IMR-90 (cell line): ENCODE results near the gene STYXL1. TPM values are rescaled to one million over a fixed set of nuclear protein-coding genes. Genes with fewer than 3 reads are reported as not detected.

Experiments used
- ATAC-seq: fragments of 200-7000 bp; cut with Tn5 transposase; 2 replicates; pipeline ENCODE4 v1.9.1; 2020; ENCODE audit warnings: low read depth, mild to moderate bottlenecking, moderate library complexity
- BruUV-seq: library from RNA; stranded (reverse); fragments of 400-500 nt; replicated peaks from 2 replicates; lab custom pipeline; 2021; lab: Mats Ljungman, UMichigan
- CTCF ChIA-PET: fragments of 300-600 bp; formaldehyde crosslinking; extraction: SDS; loops from one replicate; lab custom pipeline; 2021; ENCODE audit warnings: antibody characterized with exemption; lab: Yijun Ruan, JAX
- POLR2A ChIA-PET: fragments of 300-600 bp; sonication (Branson Sonifier 250); formaldehyde crosslinking; loops from one replicate; lab custom pipeline; 2022; ENCODE audit warnings: antibody characterized with exemption; ENCODE audit not compliant: unreplicated experiment; lab: Charles Lee
- DNase-seq: peaks from one replicate; pipeline ENCODE4 v3.0.0; 2013
- H2AFZ ChIP-seq: replicated peaks from 2 replicates; pipeline ENCODE3; 2013; ENCODE audit warnings: low read length, mild to moderate bottlenecking; ENCODE audit not compliant: poor library complexity
- H2AK5ac ChIP-seq: 2 replicates; pipeline ENCODE4 v1.6.1; 2013; ENCODE audit warnings: low read depth, low read length, inconsistent platforms
- H2AK9ac ChIP-seq: replicated peaks from 2 replicates; pipeline ENCODE3; 2013; ENCODE audit warnings: mild to moderate bottlenecking, low read depth, low read length, moderate library complexity; ENCODE audit not compliant: poor library complexity
- H2BK120ac ChIP-seq: 2 replicates; pipeline ENCODE4 v1.6.1; 2013; ENCODE audit warnings: low read depth, low read length, inconsistent platforms
- H2BK15ac ChIP-seq: 3 replicates; pipeline ENCODE4 v1.6.1; 2013; ENCODE audit warnings: low read depth, low read length, inconsistent platforms
- H2BK20ac ChIP-seq: 2 replicates; pipeline ENCODE4 v1.6.1; 2013; ENCODE audit warnings: low read depth, mild to moderate bottlenecking, inconsistent platforms, low read length, moderate library complexity
- H2BK5ac ChIP-seq: 2 replicates; pipeline ENCODE4 v1.6.1; 2013; ENCODE audit warnings: mild to moderate bottlenecking, low read depth, low read length, inconsistent platforms; ENCODE audit not compliant: poor library complexity, severe bottlenecking
- H3K14ac ChIP-seq: replicated peaks from 2 replicates; pipeline ENCODE4 v1.6.1; 2013; ENCODE audit warnings: low read depth, low read length, inconsistent platforms
- H3K18ac ChIP-seq: 2 replicates; pipeline ENCODE4 v1.6.1; 2013; ENCODE audit warnings: low read depth, low read length, control low read depth
- H3K23ac ChIP-seq: 2 replicates; pipeline ENCODE4 v1.6.1; 2013; ENCODE audit warnings: low read depth, low read length, inconsistent platforms
- H3K27ac ChIP-seq: 2 replicates; pipeline ENCODE4 v1.5.1; 2013; ENCODE audit warnings: mild to moderate bottlenecking, control low read depth, low read length; ENCODE audit not compliant: insufficient read depth
- H3K27me3 ChIP-seq: 2 replicates; pipeline ENCODE4 v1.6.1; 2013; ENCODE audit warnings: low read length; ENCODE audit not compliant: control insufficient read depth, insufficient read depth
- H3K36me3 ChIP-seq: 2 replicates; pipeline ENCODE4 v1.6.1; 2013; ENCODE audit warnings: low read length, mixed read lengths; ENCODE audit not compliant: control insufficient read depth, insufficient read depth
- H3K4ac ChIP-seq: 2 replicates; pipeline ENCODE4 v1.6.1; 2013; ENCODE audit warnings: low read depth, low read length, inconsistent platforms
- H3K4me1 ChIP-seq: 2 replicates; pipeline ENCODE4 v1.6.1; 2013; ENCODE audit warnings: low read length, mixed read lengths; ENCODE audit not compliant: control insufficient read depth, insufficient read depth
- H3K4me2 ChIP-seq: 2 replicates; pipeline ENCODE4 v1.6.1; 2013; ENCODE audit warnings: low read depth, mild to moderate bottlenecking, control low read depth, low read length, moderate library complexity
- H3K4me3 ChIP-seq: 2 replicates; pipeline ENCODE4 v1.5.1; 2013; ENCODE audit warnings: low read depth, mild to moderate bottlenecking, control low read depth, low read length, moderate library complexity; ENCODE audit not compliant: insufficient read depth
- H3K56ac ChIP-seq: 2 replicates; pipeline ENCODE4 v1.6.1; 2013; ENCODE audit warnings: low read length, inconsistent platforms; ENCODE audit not compliant: insufficient read depth; ENCODE audit errors: extremely low read depth
- H3K79me1 ChIP-seq, 2 experiments: 2 replicates each; pipeline ENCODE4 v1.6.1; 2013; ENCODE audit warnings: low read length in 2 of 2, inconsistent platforms in 1 of 2, low read depth in 1 of 2
- H3K9ac ChIP-seq: 2 replicates; pipeline ENCODE4 v1.6.1; 2013; ENCODE audit warnings: low read depth, low read length, control low read depth
- H3K9me1 ChIP-seq: 2 replicates; pipeline ENCODE4 v1.6.1; 2013; ENCODE audit warnings: low read length, inconsistent platforms; ENCODE audit not compliant: insufficient read depth
- H3K9me3 ChIP-seq: 2 replicates; pipeline ENCODE4 v1.6.1; 2013; ENCODE audit warnings: low read length; ENCODE audit not compliant: control insufficient read depth, insufficient read depth
- H4K20me1 ChIP-seq: 2 replicates; pipeline ENCODE4 v1.6.1; 2013; ENCODE audit warnings: low read length, inconsistent platforms; ENCODE audit not compliant: insufficient read depth
- H4K5ac ChIP-seq: 2 replicates; pipeline ENCODE4 v1.6.1; 2013; ENCODE audit warnings: mild to moderate bottlenecking, low read depth, low read length, control low read depth
- H4K8ac ChIP-seq, 2 experiments: 2 replicates each; pipeline ENCODE4 v1.6.1; 2013; ENCODE audit warnings: low read depth in 2 of 2, low read length in 2 of 2, control low read depth in 1 of 2, inconsistent platforms in 1 of 2
- H4K91ac ChIP-seq: 2 replicates; pipeline ENCODE4 v1.6.1; 2013; ENCODE audit warnings: low read depth, low read length, inconsistent platforms; ENCODE audit not compliant: insufficient read depth
- BHLHE40 ChIP-seq: fragments of 150-350 bp; IDR thresholded peaks from 2 replicates; pipeline ENCODE4 v1.6.1; 2016; ENCODE audit warnings: mild to moderate bottlenecking, low read depth, low read length
- CEBPB ChIP-seq: IDR thresholded peaks from 2 replicates; pipeline ENCODE4 v1.6.1; 2012; ENCODE audit warnings: low read depth, low read length, improper control_type of control experiment
- CHD1 ChIP-seq: IDR thresholded peaks from 2 replicates; pipeline ENCODE4 v1.6.1; 2012; ENCODE audit warnings: low read depth, low read length, improper control_type of control experiment
- ELK1 ChIP-seq: fragments of 150-350 bp; IDR thresholded peaks from 2 replicates; pipeline ENCODE4 v1.6.1; 2016; ENCODE audit warnings: low read depth, mild to moderate bottlenecking, low read length, moderate library complexity, borderline replicate concordance
- FOS ChIP-seq: fragments of 150-350 bp; IDR thresholded peaks from 2 replicates; pipeline ENCODE4 v1.6.1; 2016; ENCODE audit warnings: low read depth, low read length
- MAFK ChIP-seq: IDR thresholded peaks from 2 replicates; pipeline ENCODE4 v1.6.1; 2012; ENCODE audit warnings: low read depth, low read length, improper control_type of control experiment
- MAZ ChIP-seq: IDR thresholded peaks from 2 replicates; pipeline ENCODE4 v1.6.1; 2012; ENCODE audit warnings: low read depth, mild to moderate bottlenecking, low read length, improper control_type of control experiment, moderate library complexity, borderline replicate concordance
- MXI1 ChIP-seq: IDR thresholded peaks from 2 replicates; pipeline ENCODE4 v1.6.1; 2012; ENCODE audit warnings: low read depth, mild to moderate bottlenecking, low read length, moderate library complexity, borderline replicate concordance
- NFE2L2 ChIP-seq: fragments of 150-350 bp; IDR thresholded peaks from 2 replicates; pipeline ENCODE4 v1.6.1; 2016; ENCODE audit warnings: low read depth, mild to moderate bottlenecking, low read length
- POLR2A ChIP-seq: IDR thresholded peaks from 2 replicates; pipeline ENCODE4 v1.6.1; 2012; ENCODE audit warnings: mild to moderate bottlenecking, low read depth, low read length
- RCOR1 ChIP-seq: IDR thresholded peaks from 2 replicates; pipeline ENCODE4 v1.6.1; 2012; ENCODE audit warnings: mild to moderate bottlenecking, low read length, improper control_type of control experiment; ENCODE audit not compliant: insufficient replicate concordance
- SMC3 ChIP-seq: fragments of 150-350 bp; IDR thresholded peaks from 2 replicates; pipeline ENCODE4 v1.6.1; 2016; ENCODE audit warnings: low read depth, mild to moderate bottlenecking, antibody characterized with exemption, low read length, moderate library complexity
- WGBS, 2 experiments: methylation state at CpG; one replicate each; pipeline versions ENCODE4 v1.1.5 to v1.1.7; 2013; ENCODE audit warnings: missing lambda C conversion rate in 2 of 2; ENCODE audit not compliant: insufficient read length in 1 of 2; ENCODE audit errors: extremely low coverage in 2 of 2; 5-methylcytosine and 5-hydroxymethylcytosine counted together
- dilution Hi-C: fragments of 300-500 bp; cut with HindIII; formaldehyde crosslinking; loops from one replicate; pipeline ENCODE4 v1.14.3; 2018; ENCODE audit warnings: low sequenced_read_pairs; ENCODE audit not compliant: unreplicated experiment
- in situ Hi-C: fragments of 300-500 bp; cut with MboI; formaldehyde crosslinking; loops from 3 replicates; pipeline ENCODE4 v1.14.3; 2019; ENCODE audit warnings: low sequenced_read_pairs, inconsistent platforms, mixed read lengths
- intact Hi-C: fragments of 100-400 bp; cut with micrococcal nuclease; formaldehyde crosslinking; loops from 2 replicates; pipeline ENCODE4 v1.10.0; 2022
- polyA plus RNA-seq, 3 experiments: library from polyadenylated mRNA; depleted of rRNA; stranded (reverse); fragments of >200 nt; gene quantifications; 2 replicates each; pipeline ENCODE4 v1.2.3, GENCODE V29; 2012; ENCODE audit warnings: low replicate concordance in 1 of 3
- total RNA-seq: library from RNA; depleted of rRNA; stranded (reverse); fragments of >200 nt; gene quantifications from 2 replicates; pipeline ENCODE4 v1.2.3, GENCODE V29; 2012
- TF ChIP-seq, protein P1 (sequence below): conservative IDR thresholded peaks from 2 replicates; pipeline ENCODE4 v1.5.1; 2012; ENCODE audit warnings: mild to moderate bottlenecking, low read depth, low read length, improper control_type of control experiment
- TF ChIP-seq, protein P2 (sequence below): fragments of 150-350 bp; IDR thresholded peaks from 2 replicates; pipeline ENCODE4 v1.6.1; 2017; ENCODE audit warnings: mild to moderate bottlenecking, antibody characterized with exemption, low read length, low read depth

STYXL1 gene
- total and polyA plus RNA-seq, 2 of the 4 experiments (the other 2 are of a cell fraction) = 66.1 to 73.8 TPM

- ATAC-seq = peak; percentile 0; the same call in 1 of the 2 replicates
- in situ Hi-C loops = no loop called here
- DNase-seq = no peak
These were observed 52.7 kb downstream of the STYXL1 start for GRCh38 chr7:75995052-75995471.

More at GRCh38 chr7:75995052-75995471, 52.7 kb downstream of the STYXL1 start:
- Histone ChIP-seq H3K27ac (peak overlapping the region; percentile 67), H3K27me3 (no peaks in the 10 kb centered on the region), H3K56ac (peak overlapping the region; percentile 77; the same call in 1 of the 2 replicates), H2AFZ (peak overlapping the region; percentile 100), H3K4ac (peak overlapping the region; percentile 74), H3K18ac (no peak overlapping the region), H2BK15ac (0 out of 3 replicates have a peak overlapping the region, but pooled peaks have one; percentile 74), H4K91ac (peak overlapping the region; percentile 96; the same call in 1 of the 2 replicates), H4K8ac (peak overlapping the region; percentile 74 to 80; a peak in 3 of 4 replicates), H2BK120ac (0 out of 2 replicates have a peak overlapping the region, but pooled peaks have one; percentile 35), H3K79me1 (peaks cover 4 to 19% of the 10 kb centered on the region in 2 experiments; a peak in 3 of 4 replicates), H2BK20ac (0 out of 2 replicates have a peak overlapping the region, but pooled peaks have one; percentile 1), H2AK9ac (peak overlapping the region; percentile 83), H3K4me3 (peak overlapping the region; percentile 62), H4K5ac (peak overlapping the region; percentile 92; the same call in 1 of the 2 replicates), H3K9me3 (no peaks in the 10 kb centered on the region), H4K20me1 (no peaks in the 10 kb centered on the region), H3K36me3 (peaks cover 8% of the 10 kb centered on the region; the same call in 1 of the 2 replicates), H3K4me2 (peak overlapping the region; percentile 100), H3K9me1 (peaks cover 6% of the 10 kb centered on the region; the same call in 1 of the 2 replicates), H3K9ac (peak overlapping the region; percentile 94), H3K23ac (peak overlapping the region; percentile 30; the same call in 1 of the 2 replicates), H3K4me1 (peaks cover 15% of the 10 kb centered on the region), H3K14ac (peak overlapping the region; percentile 88), H2AK5ac (peak overlapping the region; percentile 85), H2BK5ac (peak overlapping the region; percentile 86)
- BruUV-seq = no TSS peak
- intact Hi-C loops = no loop called here
- WGBS, 2 experiments = 0% methylated on average over 1 of the region's 11 CpGs; no CpG with 5 or more reads in 1 of the 2 experiments
- dilution Hi-C loops = no loop called here
- POLR2A ChIA-PET = interaction anchor here (0.5 kb wide), 1 partner anchor 68 kb away, joined by 5 read pairs; no protein-coding TSS in a partner anchor
- CTCF ChIA-PET = interaction anchor here (0.6 kb wide), 1 partner anchor 217 kb away, joined by 6 read pairs; no protein-coding TSS in a partner anchor
- TF ChIP-seq POLR2A (no peak), MAFK (no peak), BHLHE40 (no peak), FOS (no peak), RCOR1 (no peak), CHD1 (no peak), MXI1 (no peak), NFE2L2 (no peak), ELK1 (no peak), CEBPB (no peak), SMC3 (no peak), MAZ (no peak)
- TF ChIP-seq, protein P1, sequence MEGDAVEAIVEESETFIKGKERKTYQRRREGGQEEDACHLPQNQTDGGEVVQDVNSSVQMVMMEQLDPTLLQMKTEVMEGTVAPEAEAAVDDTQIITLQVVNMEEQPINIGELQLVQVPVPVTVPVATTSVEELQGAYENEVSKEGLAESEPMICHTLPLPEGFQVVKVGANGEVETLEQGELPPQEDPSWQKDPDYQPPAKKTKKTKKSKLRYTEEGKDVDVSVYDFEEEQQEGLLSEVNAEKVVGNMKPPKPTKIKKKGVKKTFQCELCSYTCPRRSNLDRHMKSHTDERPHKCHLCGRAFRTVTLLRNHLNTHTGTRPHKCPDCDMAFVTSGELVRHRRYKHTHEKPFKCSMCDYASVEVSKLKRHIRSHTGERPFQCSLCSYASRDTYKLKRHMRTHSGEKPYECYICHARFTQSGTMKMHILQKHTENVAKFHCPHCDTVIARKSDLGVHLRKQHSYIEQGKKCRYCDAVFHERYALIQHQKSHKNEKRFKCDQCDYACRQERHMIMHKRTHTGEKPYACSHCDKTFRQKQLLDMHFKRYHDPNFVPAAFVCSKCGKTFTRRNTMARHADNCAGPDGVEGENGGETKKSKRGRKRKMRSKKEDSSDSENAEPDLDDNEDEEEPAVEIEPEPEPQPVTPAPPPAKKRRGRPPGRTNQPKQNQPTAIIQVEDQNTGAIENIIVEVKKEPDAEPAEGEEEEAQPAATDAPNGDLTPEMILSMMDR = no peak
- TF ChIP-seq, protein P2, sequence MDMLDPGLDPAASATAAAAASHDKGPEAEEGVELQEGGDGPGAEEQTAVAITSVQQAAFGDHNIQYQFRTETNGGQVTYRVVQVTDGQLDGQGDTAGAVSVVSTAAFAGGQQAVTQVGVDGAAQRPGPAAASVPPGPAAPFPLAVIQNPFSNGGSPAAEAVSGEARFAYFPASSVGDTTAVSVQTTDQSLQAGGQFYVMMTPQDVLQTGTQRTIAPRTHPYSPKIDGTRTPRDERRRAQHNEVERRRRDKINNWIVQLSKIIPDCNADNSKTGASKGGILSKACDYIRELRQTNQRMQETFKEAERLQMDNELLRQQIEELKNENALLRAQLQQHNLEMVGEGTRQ = no peak
